HG02870 (cell line): ENCODE results near the gene ITGAV.

Source experiments
- ATAC-seq: cut with Tn5 transposase; IDR thresholded peaks from one replicate; pipeline ENCODE4 v1.9.1; 2021; ENCODE audit warnings: mild to moderate bottlenecking, moderate library complexity; ENCODE audit not compliant: unreplicated experiment

ITGAV gene

DNA sequence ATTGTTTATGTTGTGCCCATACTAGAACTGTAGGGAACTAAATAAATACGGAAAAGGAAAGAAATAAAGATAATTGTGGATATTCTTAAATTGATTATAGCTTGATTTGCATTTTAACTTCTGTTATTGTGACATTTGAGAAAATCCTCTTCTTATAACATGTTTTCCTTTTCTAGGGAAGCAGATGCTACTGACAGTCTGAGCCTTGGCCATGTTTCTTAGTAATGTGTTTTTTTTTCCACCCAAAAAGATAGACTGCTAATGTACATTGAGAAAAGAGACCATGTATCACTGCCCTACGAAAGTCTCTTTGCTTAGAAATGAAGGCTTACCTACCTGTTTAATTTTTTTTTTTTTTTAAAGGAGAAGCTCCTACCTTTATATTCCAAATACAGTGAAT lies 22.2 kb downstream of the ITGAV start:
- no peak for ATAC-seq

DNA sequence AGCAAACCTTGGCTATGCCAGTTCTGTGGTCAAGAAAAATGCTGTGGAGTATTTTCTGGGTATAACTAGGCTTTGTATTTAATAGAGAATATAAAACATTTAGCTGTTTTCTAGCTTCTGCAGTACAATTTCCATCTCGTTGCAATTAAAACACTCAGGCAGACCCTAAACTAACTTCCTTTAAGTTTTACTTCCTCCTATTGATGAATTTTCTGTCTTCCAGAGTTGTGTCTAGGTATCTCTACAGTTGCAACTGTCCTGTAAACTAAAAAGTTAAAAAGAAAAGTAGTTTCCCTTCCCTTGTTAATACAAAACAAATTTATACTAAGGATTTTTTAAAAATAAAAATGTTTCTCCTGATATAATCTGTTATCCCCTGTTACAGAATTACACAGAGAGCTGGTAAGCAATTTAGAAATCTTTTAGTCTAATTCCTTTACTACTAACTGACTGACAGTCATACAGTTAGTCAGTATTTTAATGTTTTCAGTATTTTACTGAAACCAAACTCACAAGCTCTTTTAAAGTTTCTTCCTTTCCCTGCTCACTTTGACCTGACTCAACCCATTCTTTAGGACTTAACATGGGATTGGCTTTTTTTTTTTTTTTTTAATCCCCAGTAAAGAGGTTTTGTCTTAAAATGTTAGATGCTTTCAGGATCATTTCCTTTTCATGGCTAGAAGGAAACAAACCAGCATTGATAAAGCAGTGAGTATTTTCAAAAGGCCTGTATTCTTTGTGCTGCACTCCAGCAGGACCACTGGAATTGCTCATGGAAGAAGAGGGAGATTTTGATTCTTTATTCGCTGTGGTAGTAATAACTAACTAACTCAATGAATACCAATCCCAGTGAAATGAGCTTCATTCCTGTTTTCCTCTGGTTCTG lies 22.9 kb downstream of the ITGAV start:
- ATAC-seq: peak; percentile 59

DNA sequence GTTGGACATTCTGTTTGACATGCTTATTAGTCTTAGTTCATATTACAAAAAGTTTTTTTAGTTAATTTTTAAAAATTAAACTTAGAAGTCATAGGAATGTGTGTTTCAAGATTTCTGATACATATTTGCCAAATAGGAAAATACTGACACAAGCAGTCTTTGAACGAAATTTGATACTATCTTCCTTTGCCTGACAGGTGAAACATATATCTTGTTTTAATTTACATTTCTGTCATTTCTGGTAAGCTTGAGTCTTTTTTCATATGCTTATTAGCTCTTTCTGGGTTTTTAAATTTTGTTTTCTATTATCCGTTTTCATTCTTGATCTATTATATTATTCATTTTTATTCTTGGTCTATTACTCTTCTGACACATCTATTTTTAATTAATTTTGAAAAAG lies 24.5 kb downstream of the ITGAV start:
- ATAC-seq: no peak

DNA sequence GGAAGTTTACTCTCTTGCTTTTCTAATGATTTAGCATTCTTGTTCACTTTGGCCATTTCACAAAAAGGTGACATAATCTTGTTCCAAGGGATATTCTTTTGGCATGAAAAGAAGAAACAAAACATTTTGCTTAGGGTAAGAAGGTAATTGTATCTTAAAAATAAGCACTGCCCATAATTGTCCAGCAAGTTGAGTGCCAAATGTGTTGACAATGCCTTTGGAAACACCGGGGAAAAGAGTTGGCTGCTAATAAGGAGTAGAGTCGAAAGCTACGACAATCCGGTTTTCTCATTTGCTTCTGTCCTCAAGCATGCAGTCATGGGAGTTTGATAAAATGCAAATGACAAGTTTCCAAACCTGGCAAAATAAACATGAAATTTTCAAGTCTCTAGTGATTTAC lies 27.3 kb downstream of the ITGAV start:
- no peak for ATAC-seq

DNA sequence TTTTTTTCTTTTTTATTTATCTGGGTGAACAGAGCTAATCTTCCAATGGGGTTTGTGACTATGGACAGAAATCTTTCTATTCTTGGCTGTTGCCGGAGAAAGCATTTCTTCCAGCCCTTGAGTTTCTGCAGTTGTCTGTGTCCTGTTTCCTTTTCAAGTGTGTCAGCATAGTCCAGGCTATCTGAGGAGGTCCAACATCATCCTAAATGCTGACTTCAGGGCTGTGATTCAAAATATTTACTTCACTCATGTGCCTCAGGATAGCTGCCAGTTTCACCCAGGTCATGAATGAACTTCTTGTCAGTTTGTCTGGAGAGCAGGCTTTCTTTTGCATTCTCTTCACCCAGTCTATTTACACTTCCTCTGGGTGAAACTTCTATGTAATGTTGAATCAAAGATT lies 27.9 kb downstream of the ITGAV start:
- no peak for ATAC-seq

DNA sequence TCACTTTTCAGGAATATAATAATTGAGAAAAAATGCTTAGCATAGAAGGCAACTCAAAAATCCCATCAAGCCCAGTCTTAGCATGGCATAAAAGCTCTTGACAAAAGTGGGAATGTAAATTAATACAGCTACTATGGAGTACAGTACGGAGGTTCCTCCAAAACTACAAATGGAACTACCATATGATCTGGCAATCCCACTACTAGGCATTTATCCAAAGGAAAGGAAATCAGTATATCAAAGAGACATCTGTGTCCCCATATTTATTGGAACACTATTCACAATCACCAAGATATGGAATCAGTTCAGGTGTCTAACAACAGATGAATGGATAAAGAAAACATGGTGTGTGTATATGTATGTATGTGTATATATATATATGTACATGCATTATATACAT lies 28.8 kb downstream of the ITGAV start:
- no peak for ATAC-seq

DNA sequence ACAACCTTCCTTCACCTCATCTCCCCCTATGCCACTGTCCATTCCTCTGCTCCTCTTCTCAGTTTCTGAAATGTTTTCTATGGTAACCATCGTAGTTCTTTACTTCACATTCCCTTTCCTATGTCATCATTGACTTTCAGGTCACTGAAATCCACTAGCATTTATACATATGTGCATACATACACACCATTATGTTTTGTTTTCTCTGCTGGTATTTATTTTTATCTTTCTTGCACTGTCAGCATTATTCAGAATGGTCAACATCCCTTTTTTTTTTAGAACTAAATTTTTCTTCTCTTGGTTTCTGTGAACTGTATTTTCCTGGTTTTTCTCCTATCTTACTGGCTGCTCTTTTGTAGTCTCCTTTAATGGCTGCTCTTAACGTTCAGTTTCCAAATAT lies 33.2 kb downstream of the ITGAV start:
- no peak for ATAC-seq

DNA sequence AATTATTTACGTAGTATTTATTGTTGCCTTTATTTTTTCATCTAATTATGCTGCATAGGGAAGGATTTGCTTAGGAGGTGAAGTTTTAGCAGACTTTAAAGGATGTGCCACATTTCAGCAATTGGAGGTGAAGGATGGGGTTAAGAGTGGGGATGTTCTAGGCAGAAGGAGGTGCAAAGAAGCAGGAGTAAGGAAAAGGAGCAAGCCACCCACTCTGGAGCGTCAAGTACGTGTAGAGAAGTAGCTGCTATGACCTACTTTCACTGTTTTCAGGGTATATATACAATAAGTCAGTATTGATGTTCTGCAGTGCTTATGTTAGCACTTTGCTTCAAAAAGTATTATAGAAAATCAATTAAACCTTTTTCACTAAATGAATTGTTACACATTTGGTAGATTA lies 34.4 kb downstream of the ITGAV start:
- no peak for ATAC-seq

DNA sequence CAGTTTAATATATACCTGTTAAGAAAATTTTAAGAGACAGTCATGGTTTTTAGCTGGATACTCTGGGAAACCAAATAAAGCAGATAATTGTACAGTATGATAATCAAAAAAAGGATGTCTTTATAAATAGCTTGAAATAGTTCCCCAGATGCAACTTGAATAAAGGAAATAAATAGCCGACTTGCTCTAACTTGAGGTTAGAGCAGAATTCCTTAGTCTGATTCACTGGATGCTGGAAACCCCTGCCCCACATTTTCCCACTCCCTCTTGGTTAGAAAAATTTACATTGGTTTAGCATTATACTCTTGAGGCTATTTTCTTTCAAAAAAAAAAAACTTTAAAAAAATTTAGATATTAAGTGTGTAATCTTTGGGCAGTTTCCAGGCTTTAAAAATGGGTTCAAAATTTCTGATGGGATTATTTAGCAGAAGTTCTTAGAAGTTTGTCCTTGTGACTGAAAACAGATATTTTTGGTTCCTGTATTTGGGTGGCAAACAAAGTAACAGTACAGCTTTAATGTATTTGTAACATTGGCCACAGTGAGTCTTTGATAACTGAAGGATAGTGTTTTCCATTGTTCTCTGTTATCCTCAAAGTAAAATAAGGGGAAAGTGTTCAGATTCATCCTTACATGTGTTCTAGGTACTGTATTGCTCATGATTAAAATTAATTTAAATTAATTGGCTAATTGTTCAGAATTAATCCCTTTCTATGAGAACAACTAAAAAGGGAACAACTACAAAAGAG lies 39.6 kb downstream of the ITGAV start:
- ATAC-seq: no peak

DNA sequence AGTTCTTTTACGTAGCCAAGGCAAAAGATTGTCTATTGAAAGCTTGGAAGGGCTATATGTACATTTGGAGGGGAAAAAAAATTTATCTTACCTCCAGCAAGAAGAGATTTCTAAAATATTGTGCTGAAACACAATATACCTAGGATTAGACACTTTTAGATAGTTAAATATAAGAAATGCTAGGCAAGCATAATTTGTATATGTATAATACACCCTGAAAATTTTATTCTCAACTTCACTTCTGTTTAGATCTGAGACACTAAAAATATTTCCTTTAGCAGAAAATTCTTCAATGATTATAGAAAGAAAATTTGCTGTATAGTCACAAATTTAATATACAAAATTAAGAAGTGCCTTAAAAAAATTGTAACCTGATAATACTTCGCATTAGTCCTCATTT lies 42.6 kb downstream of the ITGAV start:
- no peak for ATAC-seq

DNA sequence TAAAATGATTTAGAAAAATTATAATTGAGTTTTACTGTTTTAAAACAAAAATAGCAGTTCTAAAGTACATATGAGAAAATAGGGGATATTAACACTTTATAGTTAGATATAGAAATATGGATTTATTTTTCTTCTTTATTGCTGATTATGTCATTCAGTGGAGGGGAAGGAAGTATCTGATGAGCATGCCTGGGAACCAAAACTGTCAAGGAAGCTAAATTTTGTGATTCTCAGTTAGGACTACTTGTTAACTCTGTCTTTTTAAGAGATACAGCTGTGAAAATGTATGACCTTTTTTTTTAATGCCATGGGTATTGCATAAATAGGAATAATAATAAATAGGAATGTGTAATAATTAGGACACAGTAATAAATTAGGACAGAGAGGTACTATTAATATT lies 44.8 kb downstream of the ITGAV start:
- ATAC-seq: no peak

DNA sequence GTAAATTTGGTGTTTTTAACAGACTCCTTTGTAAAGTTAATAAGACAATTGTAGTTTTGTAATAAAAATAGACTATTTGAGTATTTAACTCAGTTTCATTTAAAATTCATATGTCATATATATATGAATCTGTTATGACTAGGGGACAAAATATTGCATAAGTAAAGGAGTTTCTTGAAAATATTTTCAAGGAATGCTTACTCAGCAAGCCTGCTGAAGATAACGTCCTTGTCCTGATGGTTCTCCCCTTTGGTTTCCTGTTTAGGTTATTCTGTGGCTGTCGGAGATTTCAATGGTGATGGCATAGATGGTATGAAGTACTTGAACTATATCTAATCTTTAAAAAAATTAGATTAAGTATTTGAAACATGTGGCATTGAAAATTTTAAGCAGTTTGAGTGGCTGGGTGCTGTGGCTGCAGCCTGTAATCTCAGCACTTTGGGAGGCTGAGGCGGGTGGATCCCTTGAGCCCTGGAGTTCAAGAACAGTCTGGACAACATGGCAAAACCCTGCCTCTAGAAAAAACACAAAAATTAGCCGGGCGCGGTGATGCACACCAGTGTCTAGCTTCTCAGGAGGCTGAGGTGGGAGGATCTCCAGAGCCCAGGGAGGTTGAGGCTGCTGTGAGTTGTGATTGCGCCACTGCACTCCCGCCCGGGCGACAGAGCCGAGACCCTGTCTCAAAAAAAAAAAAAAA lies 47.1 kb downstream of the ITGAV start:
- ATAC-seq: no peak

DNA sequence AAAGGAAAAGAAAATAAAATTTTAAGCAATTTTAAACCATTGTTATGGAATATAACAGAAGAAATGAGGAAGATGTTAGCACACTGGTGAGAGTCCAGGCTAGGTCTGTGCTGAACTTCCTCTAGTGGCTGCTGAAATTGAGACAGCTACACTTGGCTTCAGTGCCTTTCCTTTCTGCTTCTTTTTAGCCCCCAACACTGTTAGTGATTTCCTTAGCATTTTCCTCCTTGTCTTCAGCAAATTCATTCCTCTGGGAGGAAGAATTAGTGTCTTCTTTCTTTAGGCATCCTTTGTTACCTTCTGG lies 47.6 kb downstream of the ITGAV start:
- no peak for ATAC-seq

DNA sequence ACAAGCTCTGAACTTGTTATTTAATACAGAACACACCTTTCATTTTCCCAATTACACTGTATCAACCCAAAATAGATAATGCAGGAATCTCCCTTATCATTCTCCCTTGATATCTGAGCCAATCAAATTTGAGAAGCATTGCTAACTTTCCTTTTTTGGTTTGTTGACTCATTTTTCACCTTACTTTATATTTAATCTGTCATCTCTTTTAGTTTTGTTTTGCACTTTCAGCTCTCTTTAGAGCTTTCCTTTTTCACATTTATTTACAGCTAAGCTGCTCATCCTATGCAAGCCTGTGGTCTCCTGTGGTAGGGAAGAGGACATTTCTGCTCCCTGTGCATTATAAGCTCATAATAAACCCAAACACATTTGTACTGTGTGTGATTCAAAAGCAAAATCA lies 50.1 kb downstream of the ITGAV start:
- ATAC-seq: peak; percentile 68

DNA sequence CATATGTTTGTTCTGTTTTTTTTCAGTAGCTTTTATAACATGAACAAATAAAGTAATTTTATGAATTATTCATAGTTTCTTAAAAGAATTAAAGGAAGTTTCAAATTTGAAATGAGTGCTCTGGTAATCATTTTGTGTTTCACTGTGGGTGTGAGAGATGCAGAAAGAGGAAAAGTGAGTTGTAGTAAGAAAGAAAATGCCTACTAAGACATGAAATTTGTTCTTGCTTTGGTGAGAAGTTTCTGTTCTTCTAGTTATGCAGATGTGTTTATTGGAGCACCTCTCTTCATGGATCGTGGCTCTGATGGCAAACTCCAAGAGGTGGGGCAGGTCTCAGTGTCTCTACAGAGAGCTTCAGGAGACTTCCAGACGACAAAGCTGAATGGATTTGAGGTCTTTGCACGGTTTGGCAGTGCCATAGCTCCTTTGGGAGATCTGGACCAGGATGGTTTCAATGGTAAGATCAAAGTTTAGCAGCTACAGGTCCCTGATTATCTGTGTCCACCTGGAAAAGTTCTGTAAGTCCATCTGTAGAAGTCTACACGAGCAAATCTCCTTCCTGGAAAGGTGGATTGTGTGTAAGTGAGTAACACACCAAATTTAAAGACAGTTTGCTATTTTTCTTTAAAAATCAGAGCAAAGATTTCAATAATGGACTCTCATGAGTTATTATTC lies 51.4 kb downstream of the ITGAV start:
- peak; percentile 28 for ATAC-seq

DNA sequence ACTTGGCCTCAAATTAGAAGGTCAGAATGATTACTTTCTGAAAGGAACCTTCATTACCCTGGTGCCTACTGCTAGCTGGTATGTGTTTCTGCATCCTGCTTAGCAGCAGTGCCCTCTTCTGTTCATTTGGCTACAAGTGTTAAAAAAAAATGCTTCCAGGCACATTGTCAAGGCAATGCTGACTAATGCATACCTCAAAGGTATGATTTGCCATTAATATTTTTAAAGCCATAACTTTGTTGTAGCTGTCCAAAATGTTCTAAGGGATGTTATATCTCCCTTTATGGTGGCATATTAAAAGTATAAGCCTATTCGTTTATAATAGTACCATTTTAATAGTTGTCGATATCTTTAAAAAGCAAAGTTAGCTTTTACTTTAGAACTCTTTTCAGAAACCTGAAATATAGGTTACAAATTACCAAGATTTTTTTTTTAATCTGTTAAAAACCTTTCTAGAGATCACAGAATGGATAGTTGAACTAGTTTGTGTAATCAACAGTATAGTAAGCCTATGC lies 52.0 kb downstream of the ITGAV start:
- ATAC-seq: peak; percentile 73

DNA sequence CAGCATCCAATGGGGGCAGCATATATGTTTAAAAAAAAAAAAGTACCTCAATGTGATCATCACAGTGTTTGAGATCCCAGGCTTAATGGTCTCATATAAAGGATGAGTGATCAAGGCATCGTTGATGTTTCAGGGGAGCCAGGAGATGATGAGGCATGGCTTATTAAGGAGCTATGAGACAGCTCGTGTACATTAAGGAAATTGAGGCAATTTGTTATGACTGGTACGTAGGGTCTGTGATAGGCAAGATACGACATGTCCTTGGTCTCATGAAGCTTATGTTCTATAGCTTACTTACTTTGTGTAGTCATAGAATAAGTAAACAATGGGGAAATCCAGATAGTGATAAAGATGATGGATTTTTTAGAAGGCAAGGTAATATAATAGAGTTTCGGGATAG lies 54.9 kb downstream of the ITGAV start:
- no peak for ATAC-seq

DNA sequence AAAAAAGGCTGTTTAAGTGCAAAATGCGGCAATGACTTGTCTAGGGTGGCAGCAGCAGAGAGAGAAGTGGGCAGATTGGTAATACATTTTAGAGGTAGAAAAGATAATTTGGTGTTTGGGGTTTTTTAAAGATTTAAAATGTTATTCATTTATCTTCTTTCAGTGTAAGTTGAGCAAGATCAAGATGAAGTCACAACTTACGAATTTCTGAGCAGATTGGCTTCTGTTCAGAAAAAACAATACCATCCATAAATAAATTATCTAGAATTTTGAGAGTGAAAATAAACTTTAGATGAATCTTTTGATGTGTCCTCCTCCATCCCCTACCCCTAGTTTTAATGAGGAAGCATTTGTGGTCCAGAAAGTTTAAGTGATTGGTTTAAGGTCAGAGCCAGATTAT lies 56.1 kb downstream of the ITGAV start:
- ATAC-seq: no peak

DNA sequence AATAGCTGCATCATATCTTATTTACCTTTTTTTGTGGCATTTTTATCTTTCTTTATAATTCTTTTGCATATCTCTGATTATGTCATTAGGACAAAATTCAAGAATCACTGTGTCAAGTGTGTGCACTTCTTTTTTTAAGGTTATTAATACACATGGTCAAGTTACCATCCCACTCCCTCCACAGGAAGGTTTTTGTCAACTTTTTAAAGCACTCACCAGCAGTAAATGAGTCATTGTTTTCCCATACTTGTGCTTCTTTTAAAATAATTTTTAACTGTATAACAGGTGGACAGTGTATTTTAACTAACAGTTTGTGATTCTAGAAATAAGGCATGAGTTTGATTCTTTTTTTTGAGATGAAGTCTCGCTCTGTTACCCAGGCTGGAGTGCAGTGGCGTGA lies 58.3 kb downstream of the ITGAV start:
- no peak for ATAC-seq

DNA sequence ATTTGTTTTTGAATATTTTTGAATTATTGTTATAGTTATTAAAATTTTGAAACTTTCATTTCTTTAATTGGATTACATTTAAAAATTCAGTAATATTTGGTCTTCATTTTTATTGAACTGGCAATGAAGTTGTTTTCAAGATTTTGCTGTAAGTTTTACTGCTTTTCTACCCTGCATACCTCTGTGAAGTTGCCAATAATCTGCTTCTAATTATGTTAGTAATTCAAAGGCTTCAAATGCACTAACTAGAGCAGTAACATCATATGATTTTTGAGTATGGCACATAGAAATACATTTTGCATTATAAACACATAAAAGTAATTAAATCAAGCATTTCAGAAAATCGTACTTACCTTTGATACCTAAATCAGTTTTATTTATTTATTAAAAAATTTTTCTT lies 63.7 kb downstream of the ITGAV start:
- no peak for ATAC-seq

DNA sequence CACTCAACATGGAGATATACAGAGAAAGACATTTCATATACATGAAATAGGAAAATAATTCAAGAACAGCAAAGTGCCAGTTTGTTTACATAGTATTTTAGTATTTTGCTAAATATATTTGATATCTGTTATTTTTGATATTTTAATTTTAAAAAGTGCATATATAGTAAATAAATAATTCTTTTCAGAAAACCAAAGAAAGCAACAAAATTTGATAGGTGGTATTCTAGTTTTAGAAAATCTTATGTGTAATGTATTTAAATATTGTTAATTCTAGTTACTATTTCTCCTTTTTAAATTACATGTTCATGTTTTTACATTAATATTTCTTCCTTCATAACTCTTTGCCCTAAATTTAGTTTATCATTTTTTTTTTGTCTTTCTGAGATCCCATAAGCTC lies 69.5 kb downstream of the ITGAV start:
- ATAC-seq: no peak
